HG02840 (cell line): ENCODE results near the gene KCNE3.

Experiments
- ATAC-seq: cut with Tn5 transposase; IDR thresholded peaks from one replicate; pipeline ENCODE4 v1.9.1; 2021; ENCODE audit warnings: mild to moderate bottlenecking, moderate library complexity, moderate number of reproducible peaks; ENCODE audit not compliant: unreplicated experiment, low FRiP score

The KCNE3 gene

GRCh38 chr11:74466916-74467885 is at the start of gene KCNE3:
KCNE3 (minus strand) TSS chr11:74467549; CDS start chr11:74457563, 9,986 bp downstream.
- ATAC-seq, result no peak

GRCh38 chr11:74507582-74507981 is 40.2 kb upstream of the KCNE3 start:
- no peak for ATAC-seq

GRCh38 chr11:74506823-74507222 is 39.5 kb upstream of the KCNE3 start:
- ATAC-seq, result no peak

GRCh38 chr11:74505911-74506310 is 38.6 kb upstream of the KCNE3 start:
- ATAC-seq, result no peak

- ATAC-seq, result no peak
Observed at GRCh38 chr11:74504100-74504691, 36.8 kb upstream of the KCNE3 start.

GRCh38 chr11:74494916-74495315 is 27.6 kb upstream of the KCNE3 start:
- no peak for ATAC-seq

- no peak for ATAC-seq
Observed at GRCh38 chr11:74493791-74494630, 26.7 kb upstream of the KCNE3 start.

- peak; percentile 97 for ATAC-seq
Observed at GRCh38 chr11:74492974-74493790, 25.8 kb upstream of the KCNE3 start, which contains the start of gene LIPT2. LIPT2 (minus strand) TSS chr11:74493724; CDS start chr11:74493703, 21 bp downstream.

- no peak for ATAC-seq
Observed at GRCh38 chr11:74492084-74492483, 24.7 kb upstream of the KCNE3 start.

GRCh38 chr11:74490941-74491340 is 23.6 kb upstream of the KCNE3 start:
- ATAC-seq, result no peak

- no peak for ATAC-seq
Observed at GRCh38 chr11:74487875-74488274, 20.5 kb upstream of the KCNE3 start.

GRCh38 chr11:74485868-74486267 is 18.5 kb upstream of the KCNE3 start:
- no peak for ATAC-seq

GRCh38 chr11:74480688-74481417 is 13.5 kb upstream of the KCNE3 start:
- ATAC-seq, result no peak

GRCh38 chr11:74479732-74480123 is 12.4 kb upstream of the KCNE3 start:
- ATAC-seq, result no peak

- no peak for ATAC-seq
Observed at GRCh38 chr11:74478877-74479731, 11.8 kb upstream of the KCNE3 start.

- no peak for ATAC-seq
Observed at GRCh38 chr11:74476536-74476935, 9.2 kb upstream of the KCNE3 start.

- no peak for ATAC-seq
Observed at GRCh38 chr11:74474316-74474715, 7.0 kb upstream of the KCNE3 start.
